Liver (tissue), 3 donors: ENCODE measurements around the gene CCDC88C.

ENCODE experiments used
- EGR1 ChIP-seq, 2 donors: IDR thresholded peaks; 2 replicates each; pipeline ENCODE4 v1.6.1; 2016 to 2018; ENCODE audit warnings: antibody characterized with exemption in 2 of 2, low read depth in 2 of 2
- HNF4G ChIP-seq: IDR thresholded peaks from 2 replicates; pipeline ENCODE4 v1.6.1; 2016; ENCODE audit warnings: antibody characterized with exemption
- TAF1 ChIP-seq: conservative IDR thresholded peaks from 2 replicates; pipeline ENCODE4 v1.6.1; 2016; ENCODE audit warnings: antibody characterized with exemption, mild to moderate bottlenecking
- TF ChIP-seq, protein P1 (sequence below): fragments of 150-350 bp; IDR thresholded peaks from 2 replicates; pipeline ENCODE4 v1.5.1; 2017; ENCODE audit warnings: improper control_type of control experiment, low read depth, low read length; ENCODE audit not compliant: missing input control
- TF ChIP-seq, protein P2 (sequence below): IDR thresholded peaks from 2 replicates; pipeline ENCODE4 v1.6.1; 2016; ENCODE audit warnings: antibody characterized with exemption
- donor health status: healthy.
- donor health status: healthy.

DNA sequence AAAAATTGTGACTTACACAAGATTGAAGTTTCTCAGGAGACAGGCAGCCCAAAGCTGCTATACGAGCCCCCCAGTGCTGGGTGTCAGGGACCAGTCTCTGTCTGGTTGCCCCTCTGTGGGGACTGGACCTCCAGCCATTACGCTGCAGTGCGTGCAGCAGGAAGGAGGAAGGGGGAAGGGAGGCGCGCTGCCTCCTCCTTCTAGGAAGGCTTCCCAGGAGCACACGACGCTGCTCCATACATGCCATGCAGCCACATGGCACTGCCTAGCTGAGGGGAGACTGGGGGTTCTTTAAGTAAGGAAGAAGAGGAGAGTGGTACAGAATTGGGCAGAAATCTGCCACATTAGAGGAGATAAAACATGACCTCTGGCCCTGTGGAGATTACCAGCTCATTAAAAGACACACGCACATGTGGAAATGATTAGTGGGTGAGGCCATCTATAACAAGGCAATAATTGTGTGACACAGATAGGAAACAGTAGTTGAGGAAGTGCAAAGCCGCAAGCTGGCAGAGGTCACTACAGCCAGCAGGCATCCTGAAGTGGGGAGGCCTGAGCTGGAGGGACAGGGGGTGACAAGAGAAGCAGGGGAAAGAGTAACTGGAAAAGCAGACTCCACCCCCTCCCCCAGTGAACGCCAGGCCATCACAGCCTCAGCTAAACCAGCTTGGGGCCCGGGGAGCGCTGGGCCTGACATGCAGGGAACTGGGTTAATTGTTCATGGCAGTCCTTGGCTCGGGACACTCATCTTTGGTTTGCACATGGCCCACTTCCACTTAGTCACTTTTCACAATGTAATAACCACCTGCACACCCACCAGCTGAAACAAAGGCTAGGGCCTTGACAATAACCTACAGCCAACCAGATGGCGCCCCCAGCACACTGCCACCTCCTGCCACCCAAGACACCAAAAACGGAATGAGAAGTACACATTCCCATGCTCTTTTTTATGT, 39.6 kb downstream of the CCDC88C start:
- TF ChIP-seq HNF4G = no peak
- TF ChIP-seq, protein P1, sequence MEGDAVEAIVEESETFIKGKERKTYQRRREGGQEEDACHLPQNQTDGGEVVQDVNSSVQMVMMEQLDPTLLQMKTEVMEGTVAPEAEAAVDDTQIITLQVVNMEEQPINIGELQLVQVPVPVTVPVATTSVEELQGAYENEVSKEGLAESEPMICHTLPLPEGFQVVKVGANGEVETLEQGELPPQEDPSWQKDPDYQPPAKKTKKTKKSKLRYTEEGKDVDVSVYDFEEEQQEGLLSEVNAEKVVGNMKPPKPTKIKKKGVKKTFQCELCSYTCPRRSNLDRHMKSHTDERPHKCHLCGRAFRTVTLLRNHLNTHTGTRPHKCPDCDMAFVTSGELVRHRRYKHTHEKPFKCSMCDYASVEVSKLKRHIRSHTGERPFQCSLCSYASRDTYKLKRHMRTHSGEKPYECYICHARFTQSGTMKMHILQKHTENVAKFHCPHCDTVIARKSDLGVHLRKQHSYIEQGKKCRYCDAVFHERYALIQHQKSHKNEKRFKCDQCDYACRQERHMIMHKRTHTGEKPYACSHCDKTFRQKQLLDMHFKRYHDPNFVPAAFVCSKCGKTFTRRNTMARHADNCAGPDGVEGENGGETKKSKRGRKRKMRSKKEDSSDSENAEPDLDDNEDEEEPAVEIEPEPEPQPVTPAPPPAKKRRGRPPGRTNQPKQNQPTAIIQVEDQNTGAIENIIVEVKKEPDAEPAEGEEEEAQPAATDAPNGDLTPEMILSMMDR = no peak
- no peak for TF ChIP-seq EGR1 (IDR thresholded peaks at IDR 0.05; ENCODE audit: low read depth in 2 of 2)
- TF ChIP-seq TAF1 = no peak
- TF ChIP-seq, protein P2, sequence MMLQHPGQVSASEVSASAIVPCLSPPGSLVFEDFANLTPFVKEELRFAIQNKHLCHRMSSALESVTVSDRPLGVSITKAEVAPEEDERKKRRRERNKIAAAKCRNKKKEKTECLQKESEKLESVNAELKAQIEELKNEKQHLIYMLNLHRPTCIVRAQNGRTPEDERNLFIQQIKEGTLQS = no peak
